ENCODE results near the gene TBCE.

GRCh38 chr1:235342039-235342438 is 25.2 kb upstream of the TBCE start:
- no peak for TF ChIP-seq CTCF (IDR thresholded peaks at IDR 0.05)
- TF ChIP-seq ZFX (IDR thresholded peaks at IDR 0.05; ENCODE audit: borderline replicate concordance), result no peak

Data from 22Rv1 (cell line).